ENCODE data around the gene VAPA.

VAPA gene

GRCh38 chr18:9941103-9941502 lies 27.3 kb downstream of the VAPA start:
- DNase-seq (ENCODE audit: low spot score in 2 of 2): no peak
- no peak for ATAC-seq (replicated peaks; ENCODE audit: extremely low read depth, poor library complexity, severe bottlenecking)
- Mint-ChIP-seq H3K27ac (ENCODE audit: low read depth) (no peak overlapping the region), H3K9me3 (no peaks in the 10 kb centered on the region), H3K4me3 (no peak overlapping the region), H3K36me3 (ENCODE audit: insufficient read depth) (peaks cover 49% of the 10 kb centered on the region), H3K4me1 (peaks cover 21% of the 10 kb centered on the region), H3K27me3 (no peaks in the 10 kb centered on the region)

- Mint-ChIP-seq H3K27me3 (no peaks in the 10 kb centered on the region), H3K9me3 (no peaks in the 10 kb centered on the region), H3K4me3 (no peak overlapping the region), H3K36me3 (ENCODE audit: insufficient read depth) (peaks cover 50% of the 10 kb centered on the region), H3K27ac (ENCODE audit: low read depth) (no peak overlapping the region), H3K4me1 (peaks cover 16% of the 10 kb centered on the region)
- ATAC-seq (replicated peaks; ENCODE audit: extremely low read depth, poor library complexity, severe bottlenecking) (no peak), DNase-seq (ENCODE audit: low spot score in 2 of 2) (no peak)
Measured at GRCh38 chr18:9941660-9942059, 27.8 kb downstream of the VAPA start.

DNA sequence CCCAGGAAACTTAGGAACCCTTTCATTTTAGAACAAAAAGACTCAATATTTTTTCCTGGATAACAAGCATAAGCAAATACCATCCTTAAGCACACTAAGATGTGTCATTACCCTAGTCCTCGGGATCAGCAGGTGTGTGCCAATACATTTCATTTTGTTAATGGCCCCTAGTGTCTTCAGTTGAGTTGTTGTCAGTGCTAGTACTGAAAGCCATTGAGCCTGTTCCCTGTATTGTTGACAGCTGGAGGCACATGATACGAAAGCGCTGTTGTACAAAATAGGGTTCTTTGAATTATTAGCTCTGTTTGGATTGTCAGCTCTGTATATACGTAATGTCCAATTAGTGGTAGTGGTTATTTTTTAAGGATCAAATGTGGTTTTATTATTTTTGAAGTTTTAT lies 29.5 kb downstream of the VAPA start:
- H3K4me1 Mint-ChIP-seq: peaks cover 15% of the 10 kb centered on the region
- peaks cover 46% of the 10 kb centered on the region for H3K36me3 Mint-ChIP-seq (ENCODE audit: insufficient read depth)

GRCh38 chr18:9944805-9945204 lies 31.0 kb downstream of the VAPA start:
- no peak for ATAC-seq (replicated peaks; ENCODE audit: extremely low read depth, poor library complexity, severe bottlenecking)
- H3K27ac Mint-ChIP-seq (ENCODE audit: low read depth): no peak overlapping the region

More for the DNA sequence above, 29.5 kb downstream of the VAPA start:
- no peak for DNase-seq (ENCODE audit: low spot score in 2 of 2)
- H3K27ac Mint-ChIP-seq (ENCODE audit: low read depth): no peak overlapping the region
- H3K4me3 Mint-ChIP-seq: no peak overlapping the region
- no peak for ATAC-seq (replicated peaks; ENCODE audit: extremely low read depth, poor library complexity, severe bottlenecking)
- no peaks in the 10 kb centered on the region for H3K27me3 Mint-ChIP-seq
- no peaks in the 10 kb centered on the region for H3K9me3 Mint-ChIP-seq

GRCh38 chr18:9946831-9947230 lies 33.0 kb downstream of the VAPA start:
- no peak for ATAC-seq (replicated peaks; ENCODE audit: extremely low read depth, poor library complexity, severe bottlenecking)
- Mint-ChIP-seq H3K4me1 (peaks cover 18% of the 10 kb centered on the region), H3K9me3 (no peaks in the 10 kb centered on the region), H3K4me3 (no peak overlapping the region), H3K36me3 (ENCODE audit: insufficient read depth) (peaks cover 42% of the 10 kb centered on the region), H3K27ac (ENCODE audit: low read depth) (no peak overlapping the region), H3K27me3 (no peaks in the 10 kb centered on the region)
- no peak for DNase-seq (ENCODE audit: low spot score in 2 of 2)

More at GRCh38 chr18:9944805-9945204, 31.0 kb downstream of the VAPA start:
- Mint-ChIP-seq H3K9me3 (no peaks in the 10 kb centered on the region), H3K4me1 (peaks cover 17% of the 10 kb centered on the region), H3K36me3 (ENCODE audit: insufficient read depth) (peaks cover 41% of the 10 kb centered on the region), H3K4me3 (no peak overlapping the region), H3K27me3 (no peaks in the 10 kb centered on the region)
- DNase-seq (ENCODE audit: low spot score in 2 of 2): no peak

- DNase-seq (ENCODE audit: low spot score in 2 of 2) (no peak), ATAC-seq (replicated peaks; ENCODE audit: extremely low read depth, poor library complexity, severe bottlenecking) (no peak)
- Mint-ChIP-seq H3K27ac (ENCODE audit: low read depth) (no peak overlapping the region), H3K27me3 (no peaks in the 10 kb centered on the region), H3K4me3 (no peak overlapping the region), H3K4me1 (peaks cover 20% of the 10 kb centered on the region), H3K36me3 (ENCODE audit: insufficient read depth) (peaks cover 45% of the 10 kb centered on the region), H3K9me3 (no peaks in the 10 kb centered on the region)
Measured at GRCh38 chr18:9947248-9947647, 33.4 kb downstream of the VAPA start.

GRCh38 chr18:9949315-9949714 lies 35.5 kb downstream of the VAPA start:
- H3K4me1 Mint-ChIP-seq: peaks cover 19% of the 10 kb centered on the region
- ATAC-seq (replicated peaks; ENCODE audit: extremely low read depth, poor library complexity, severe bottlenecking): no peak
- H3K27ac Mint-ChIP-seq (ENCODE audit: low read depth): no peak overlapping the region
- H3K9me3 Mint-ChIP-seq: no peaks in the 10 kb centered on the region
- peaks cover 56% of the 10 kb centered on the region for H3K36me3 Mint-ChIP-seq (ENCODE audit: insufficient read depth)
- H3K4me3 Mint-ChIP-seq: no peak overlapping the region
- no peaks in the 10 kb centered on the region for H3K27me3 Mint-ChIP-seq
- DNase-seq (ENCODE audit: low spot score in 2 of 2): no peak

- ATAC-seq (replicated peaks; ENCODE audit: extremely low read depth, poor library complexity, severe bottlenecking): no peak
- no peak overlapping the region for H3K27ac Mint-ChIP-seq (ENCODE audit: low read depth)
- no peak for DNase-seq (ENCODE audit: low spot score in 2 of 2)
- no peaks in the 10 kb centered on the region for H3K9me3 Mint-ChIP-seq
- peaks cover 19% of the 10 kb centered on the region for H3K4me1 Mint-ChIP-seq
- H3K27me3 Mint-ChIP-seq: no peaks in the 10 kb centered on the region
- no peak overlapping the region for H3K4me3 Mint-ChIP-seq
- H3K36me3 Mint-ChIP-seq (ENCODE audit: insufficient read depth): peaks cover 58% of the 10 kb centered on the region
Measured at GRCh38 chr18:9949861-9950260, 36.0 kb downstream of the VAPA start.

GRCh38 chr18:9950289-9951016 lies 36.6 kb downstream of the VAPA start:
- peak overlapping the region; percentile 39 for H3K27ac Mint-ChIP-seq (ENCODE audit: low read depth)
- no peaks in the 10 kb centered on the region for H3K27me3 Mint-ChIP-seq
- peaks cover 19% of the 10 kb centered on the region for H3K4me1 Mint-ChIP-seq
- no peak overlapping the region for H3K4me3 Mint-ChIP-seq
- H3K36me3 Mint-ChIP-seq (ENCODE audit: insufficient read depth): peaks cover 53% of the 10 kb centered on the region
- ATAC-seq (replicated peaks; ENCODE audit: extremely low read depth, poor library complexity, severe bottlenecking) (no peak), DNase-seq (ENCODE audit: low spot score in 2 of 2) (no peak)
- H3K9me3 Mint-ChIP-seq: no peaks in the 10 kb centered on the region

- Mint-ChIP-seq H3K36me3 (ENCODE audit: insufficient read depth) (peaks cover 52% of the 10 kb centered on the region), H3K27me3 (no peaks in the 10 kb centered on the region), H3K9me3 (no peaks in the 10 kb centered on the region), H3K4me1 (peaks cover 19% of the 10 kb centered on the region), H3K4me3 (no peak overlapping the region), H3K27ac (ENCODE audit: low read depth) (peak overlapping the region; percentile 39)
- no peak for ATAC-seq (replicated peaks; ENCODE audit: extremely low read depth, poor library complexity, severe bottlenecking)
- no peak for DNase-seq (ENCODE audit: low spot score in 2 of 2)
Measured at GRCh38 chr18:9951022-9951859, 37.4 kb downstream of the VAPA start.

GRCh38 chr18:9952633-9953416 lies 39.0 kb downstream of the VAPA start:
- Mint-ChIP-seq H3K27ac (ENCODE audit: low read depth) (no peak overlapping the region), H3K27me3 (no peaks in the 10 kb centered on the region)

DNA sequence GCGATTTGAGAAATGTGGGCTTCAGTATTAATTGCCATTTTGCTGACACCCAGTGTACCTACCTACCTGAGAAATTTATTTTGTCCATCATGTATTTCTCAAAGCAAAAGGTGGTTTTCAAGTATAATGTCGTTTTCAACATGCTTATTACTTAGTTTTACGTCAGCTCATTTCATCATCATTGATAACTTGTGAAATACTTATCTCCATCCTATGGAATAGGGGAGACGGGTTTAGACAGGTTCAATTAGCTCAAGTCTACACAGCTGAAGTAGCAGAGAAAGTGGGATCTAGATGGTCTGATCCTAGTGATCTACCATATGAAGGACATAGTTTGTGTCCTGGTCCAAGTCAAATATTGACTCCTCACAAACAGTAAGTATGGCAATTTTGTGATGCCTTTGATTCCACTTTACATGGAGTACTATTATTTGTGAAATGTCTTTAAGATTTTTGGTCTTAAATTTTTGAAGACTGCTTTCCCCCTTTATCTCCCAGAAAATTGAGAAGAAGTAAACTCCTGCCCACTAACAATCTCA lies 45.1 kb downstream of the VAPA start:
- ATAC-seq (replicated peaks; ENCODE audit: extremely low read depth, poor library complexity, severe bottlenecking): no peak
- Mint-ChIP-seq H3K9me3 (no peaks in the 10 kb centered on the region), H3K4me3 (no peak overlapping the region), H3K27ac (ENCODE audit: low read depth) (no peak overlapping the region), H3K27me3 (no peaks in the 10 kb centered on the region), H3K36me3 (ENCODE audit: insufficient read depth) (peaks cover 14% of the 10 kb centered on the region), H3K4me1 (peaks cover 10% of the 10 kb centered on the region)
- no peak for DNase-seq (ENCODE audit: low spot score in 2 of 2)

More at GRCh38 chr18:9952633-9953416, 39.0 kb downstream of the VAPA start:
- peaks cover 45% of the 10 kb centered on the region for H3K36me3 Mint-ChIP-seq (ENCODE audit: insufficient read depth)
- no peak for DNase-seq (ENCODE audit: low spot score in 2 of 2)
- H3K4me1 Mint-ChIP-seq: peaks cover 19% of the 10 kb centered on the region
- ATAC-seq (replicated peaks; ENCODE audit: extremely low read depth, poor library complexity, severe bottlenecking): no peak
- no peak overlapping the region for H3K4me3 Mint-ChIP-seq
- H3K9me3 Mint-ChIP-seq: no peaks in the 10 kb centered on the region
